K562 treated with DMSO at 1 percent for 12 hours (cell line): Measurements from ENCODE around the gene WBP1. TPM values are rescaled to one million over a fixed set of nuclear protein-coding genes. Genes with fewer than 3 reads are reported as not detected.

ENCODE experiments used
- total RNA-seq: library from RNA; unstranded; fragments of 300-600 nt; gene quantifications from 2 replicates; pipeline ENCODE4 v1.2.3, GENCODE V29; 2022; ENCODE audit not compliant: insufficient read depth

WBP1 gene
- total RNA-seq = 53.6 and 54.1 TPM in 2 replicates

DNA sequence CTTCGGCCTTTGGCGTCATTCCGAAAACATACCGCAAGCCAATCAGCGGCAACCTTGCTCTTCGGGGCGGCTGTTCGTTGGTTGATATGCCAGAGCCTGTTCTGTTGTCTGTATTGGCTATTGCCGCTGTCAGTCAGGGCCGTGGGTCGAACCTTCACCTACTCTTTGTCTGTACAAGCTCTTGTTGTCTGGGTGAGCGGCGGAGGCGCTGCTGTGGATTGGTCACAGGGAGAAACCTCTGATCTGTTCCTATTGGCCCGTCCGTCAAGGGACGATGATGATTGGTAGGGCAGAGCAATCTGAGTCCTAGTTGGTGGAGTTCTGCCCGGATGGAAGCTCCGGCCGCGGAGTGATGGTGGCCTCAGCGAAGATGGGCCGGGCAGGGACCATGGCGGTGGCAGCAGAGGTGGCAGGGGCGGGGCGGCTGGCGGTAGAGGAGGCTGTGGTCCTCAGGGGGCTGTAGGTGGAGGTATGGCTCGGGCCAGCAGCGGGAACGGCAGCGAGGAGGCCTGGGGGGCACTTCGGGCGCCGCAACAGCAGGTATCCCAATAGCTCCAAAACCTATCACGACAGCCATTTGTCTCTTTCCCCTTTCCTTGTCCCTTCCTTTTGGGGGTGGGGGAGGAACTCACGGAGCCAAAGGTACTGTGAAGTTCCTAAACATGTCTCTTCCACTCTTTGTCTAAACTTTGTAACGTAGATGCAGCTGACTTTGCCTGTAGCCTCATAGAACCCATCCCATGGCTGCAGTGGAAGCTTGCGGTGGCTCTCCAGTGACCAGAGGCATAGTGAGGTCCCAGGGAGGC, at the start of gene WBP1:
WBP1 (plus strand) TSS at position 307 of the 806 bp plus-strand sequence; CDS start at position 472, 165 bp downstream.

GRCh38 chr2:74421221-74421870, 36.9 kb upstream of the WBP1 start, which contains the start of the genes C2orf81 and WDR54:
Gene C2orf81, minus strand, starts transcription at chr2:74421619. Its CDS starts 59 bp downstream, at chr2:74421560.
Gene WDR54, plus strand, starts transcription at chr2:74421730. Its CDS starts 424 bp downstream, at chr2:74422154.

GRCh38 chr2:74441690-74442482, 16.4 kb upstream of the WBP1 start, which contains the start of gene RTKN:
Gene RTKN, minus strand, starts transcription at chr2:74441937. Its CDS starts 121 bp downstream, at chr2:74441816.

DNA sequence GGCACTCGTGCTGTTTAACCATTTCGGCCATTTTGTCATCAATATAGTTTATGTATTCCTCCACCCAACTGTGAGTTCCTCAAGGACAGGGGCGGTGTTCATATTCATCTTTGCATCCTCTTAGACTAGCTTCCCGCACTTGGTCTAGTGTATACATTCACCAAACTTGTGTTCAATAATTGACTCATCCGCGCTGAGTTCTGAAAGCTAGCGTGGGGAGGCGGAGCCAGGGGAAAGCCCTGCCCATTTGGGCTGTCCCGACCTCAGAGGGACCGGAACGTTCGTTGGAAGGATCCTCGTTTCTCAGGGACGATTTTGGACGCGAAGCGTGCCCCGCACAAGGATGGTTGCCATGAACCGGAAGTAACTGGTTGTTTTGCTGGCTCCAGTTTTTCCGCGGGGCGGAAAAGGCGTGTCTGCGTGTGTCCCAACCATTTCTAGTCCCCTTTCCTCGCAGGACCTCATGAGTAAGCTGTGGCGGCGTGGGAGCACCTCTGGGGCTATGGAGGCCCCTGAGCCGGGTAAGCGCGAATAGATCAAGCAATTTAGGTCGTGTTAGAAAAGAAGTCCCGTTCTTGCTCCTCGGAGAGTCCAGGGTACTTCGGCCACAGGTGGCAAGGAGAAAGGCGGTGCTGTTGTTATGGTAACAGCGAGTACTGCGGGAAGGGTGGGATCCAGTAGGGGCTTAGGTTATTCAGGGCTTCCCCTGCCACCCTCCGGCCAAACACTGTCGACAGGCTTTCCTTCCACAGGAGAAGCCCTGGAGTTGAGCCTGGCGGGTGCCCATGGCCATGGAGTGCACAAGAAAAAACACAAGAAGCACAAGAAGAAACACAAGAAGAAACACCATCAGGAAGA, 3.4 kb upstream of the WBP1 start, which contains the start of gene INO80B:
INO80B (plus strand) TSS at position 434 of the 858 bp plus-strand sequence; CDS start at position 464, 30 bp downstream.

GRCh38 chr2:74472086-74472944, 14.1 kb downstream of the WBP1 start, which contains the start of gene MRPL53:
Gene MRPL53, minus strand, starts transcription at chr2:74472680. Its CDS starts 20 bp downstream, at chr2:74472660.

DNA sequence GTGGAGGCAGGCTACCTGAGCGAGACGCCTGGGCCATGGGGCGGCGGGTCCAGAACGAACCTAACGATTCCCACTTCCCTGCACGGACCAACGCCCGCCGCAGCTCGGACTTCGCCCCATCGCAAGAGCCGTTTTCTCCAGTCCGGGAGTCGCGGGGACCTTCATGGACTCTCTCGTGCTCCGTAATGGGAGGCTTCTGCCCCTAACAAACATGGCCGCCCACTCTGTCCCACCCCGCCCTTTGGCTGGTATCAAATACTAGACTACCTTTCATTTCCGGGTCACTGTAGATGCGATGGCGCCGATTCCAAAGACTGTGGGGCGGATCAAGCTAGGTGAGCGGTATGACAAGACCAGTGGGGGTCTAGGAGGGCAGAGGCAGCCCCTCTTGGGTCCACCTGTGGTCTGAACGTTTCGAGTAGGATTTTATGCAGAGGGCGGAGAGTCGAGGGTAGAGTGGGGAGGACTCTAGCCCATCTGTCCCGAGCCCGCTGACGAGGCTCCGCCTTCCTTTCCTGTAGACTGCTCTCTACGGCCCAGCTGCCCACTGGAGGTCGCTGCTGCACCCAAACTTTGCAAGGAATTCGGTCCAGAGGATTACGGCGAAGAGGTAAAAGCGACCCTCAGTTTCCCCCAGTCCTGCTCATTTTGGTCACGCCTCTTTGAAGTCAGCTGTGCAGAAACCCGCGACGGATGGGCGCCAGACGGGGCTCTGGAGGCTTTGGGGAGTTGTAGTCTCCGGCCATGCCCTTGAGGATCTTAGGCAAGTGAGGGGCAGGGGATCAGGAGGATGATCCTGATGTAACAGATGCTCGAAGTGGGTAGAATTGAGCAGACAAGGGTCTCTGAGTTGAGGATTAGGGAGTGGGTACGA, 24.8 kb downstream of the WBP1 start, which contains the start of the genes CCDC142 and TTC31:
CCDC142 (minus strand) TSS at position 198 of the 874 bp plus-strand sequence; CDS start at position 37, 161 bp downstream.
TTC31 (plus strand) TSS at position 281 of the 874 bp plus-strand sequence; CDS start at position 296, 15 bp downstream.

DNA sequence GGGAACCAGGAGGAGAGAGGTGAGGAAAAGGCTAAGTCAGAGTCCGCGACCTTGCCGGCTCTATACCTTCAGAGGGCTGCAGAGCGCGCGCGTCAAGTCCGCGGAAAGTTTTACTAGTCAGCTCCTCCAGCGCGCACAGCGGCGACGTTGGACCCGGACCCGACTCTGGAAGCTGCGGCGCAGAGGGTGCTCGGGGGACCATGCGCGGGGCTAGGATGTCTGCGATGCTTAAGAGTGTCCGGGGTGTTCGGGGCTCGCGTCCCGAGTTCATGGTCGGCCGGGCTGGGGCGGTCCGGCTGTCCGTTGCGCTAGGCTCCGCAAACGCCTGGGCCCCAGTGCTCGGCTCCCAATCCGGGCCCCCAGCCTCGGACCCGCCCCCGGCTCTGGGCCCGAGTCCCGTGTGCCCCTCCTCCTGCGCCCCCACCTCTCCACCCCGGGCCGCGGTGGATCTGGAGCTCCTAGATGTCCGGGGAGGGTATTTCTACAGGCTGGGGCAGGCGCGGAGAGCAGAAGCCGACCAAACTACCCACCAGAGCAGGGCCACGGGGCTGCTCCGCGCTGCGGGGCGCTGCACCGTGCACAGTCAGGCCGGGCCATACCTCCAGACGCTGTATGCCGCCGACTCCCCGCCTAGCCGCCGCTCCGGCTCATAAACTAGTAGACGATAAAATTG, 41.2 kb downstream of the WBP1 start, which contains the start of gene LBX2:
LBX2 (minus strand) TSS at position 337 of the 673 bp plus-strand sequence; CDS start at position 271, 66 bp downstream.

GRCh38 chr2:74507145-74507925, 49.1 kb downstream of the WBP1 start, which contains the start of gene PCGF1:
Gene PCGF1, minus strand, starts transcription at chr2:74507695. Its CDS starts 27 bp downstream, at chr2:74507668.

Other genes starting within 250 kb of the WBP1 start
- gene SLC4A5, start 115.0 kb upstream of the WBP1 start, total RNA-seq = 0.54 TPM in 1 of 2 replicates, not detected in the other
- gene DCTN1, start 78.1 kb upstream of the WBP1 start, total RNA-seq = 37.6 and 65.9 TPM in 2 replicates
- gene C2orf81, start 36.8 kb upstream of the WBP1 start, total RNA-seq = 0.34 TPM in 1 of 2 replicates, not detected in the other
- gene WDR54, start 36.7 kb upstream of the WBP1 start, total RNA-seq = 10.1 and 19.4 TPM in 2 replicates
- gene RTKN, start 16.5 kb upstream of the WBP1 start, total RNA-seq = 5.8 and 7.7 TPM in 2 replicates
- gene INO80B, start 3.4 kb upstream of the WBP1 start, total RNA-seq = 5.4 and 10.6 TPM in 2 replicates
- gene MOGS, start 6.9 kb downstream of the WBP1 start, total RNA-seq = 54.2 and 80.9 TPM in 2 replicates
- 56.6 and 70.8 TPM in 2 replicates for gene MRPL53, start 14.2 kb downstream of the WBP1 start, total RNA-seq
- 4.3 and 9.0 TPM in 2 replicates for gene CCDC142, start 24.6 kb downstream of the WBP1 start, total RNA-seq
- gene TTC31, start 24.6 kb downstream of the WBP1 start, total RNA-seq = 8.3 and 23.7 TPM in 2 replicates
- gene LBX2, start 41.2 kb downstream of the WBP1 start, total RNA-seq = 8.2 and 9.1 TPM in 2 replicates
- 26.0 and 26.8 TPM in 2 replicates for gene PCGF1, start 49.3 kb downstream of the WBP1 start, total RNA-seq
- not detected in 2 replicates for gene TLX2, start 56.0 kb downstream of the WBP1 start, total RNA-seq
- 0.90 TPM in 1 of 2 replicates, not detected in the other for gene DQX1, start 67.8 kb downstream of the WBP1 start, total RNA-seq
- 125 and 158 TPM in 2 replicates for gene AUP1, start 71.3 kb downstream of the WBP1 start, total RNA-seq
- gene HTRA2, start 71.5 kb downstream of the WBP1 start, total RNA-seq = 63.8 and 75.8 TPM in 2 replicates
- 0.74 TPM in 1 of 2 replicates, not detected in the other for gene LOXL3, start 95.5 kb downstream of the WBP1 start, total RNA-seq
- gene DOK1, start 96.3 kb downstream of the WBP1 start, total RNA-seq = 39.5 and 41.0 TPM in 2 replicates
- 0.51 TPM in 1 of 2 replicates, not detected in the other for gene M1AP, start 189.9 kb downstream of the WBP1 start, total RNA-seq
- 5.5 and 11.2 TPM in 2 replicates for gene SEMA4F, start 195.8 kb downstream of the WBP1 start, total RNA-seq